ENCODE data around the gene FAM13A. TPM values are rescaled to one million over a fixed set of nuclear protein-coding genes. Genes with fewer than 3 reads are reported as not detected.

FAM13A gene
- total RNA-seq, 4 donors from 2014 or later, result 61.8 to 217 (median 152) TPM

DNA sequence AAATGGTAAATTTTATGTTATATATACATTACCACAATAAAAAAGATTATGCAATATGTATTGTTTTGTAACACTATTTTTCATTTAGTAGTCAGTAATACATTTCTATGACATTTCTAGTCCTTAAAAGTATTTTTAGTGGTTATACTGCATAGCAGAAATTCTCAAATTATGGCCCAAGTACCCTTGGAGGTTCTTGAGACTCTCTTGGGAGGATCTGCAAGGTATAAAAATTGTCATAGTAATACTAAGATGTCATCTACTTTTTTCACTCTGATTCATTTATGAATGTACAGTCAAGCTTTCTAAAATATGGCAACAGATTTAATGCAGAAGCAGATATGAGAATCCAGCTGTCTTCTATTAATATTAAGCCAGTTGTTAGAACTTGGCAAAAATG lies 220.8 kb downstream of the FAM13A start:
- TF ChIP-seq, protein P1, sequence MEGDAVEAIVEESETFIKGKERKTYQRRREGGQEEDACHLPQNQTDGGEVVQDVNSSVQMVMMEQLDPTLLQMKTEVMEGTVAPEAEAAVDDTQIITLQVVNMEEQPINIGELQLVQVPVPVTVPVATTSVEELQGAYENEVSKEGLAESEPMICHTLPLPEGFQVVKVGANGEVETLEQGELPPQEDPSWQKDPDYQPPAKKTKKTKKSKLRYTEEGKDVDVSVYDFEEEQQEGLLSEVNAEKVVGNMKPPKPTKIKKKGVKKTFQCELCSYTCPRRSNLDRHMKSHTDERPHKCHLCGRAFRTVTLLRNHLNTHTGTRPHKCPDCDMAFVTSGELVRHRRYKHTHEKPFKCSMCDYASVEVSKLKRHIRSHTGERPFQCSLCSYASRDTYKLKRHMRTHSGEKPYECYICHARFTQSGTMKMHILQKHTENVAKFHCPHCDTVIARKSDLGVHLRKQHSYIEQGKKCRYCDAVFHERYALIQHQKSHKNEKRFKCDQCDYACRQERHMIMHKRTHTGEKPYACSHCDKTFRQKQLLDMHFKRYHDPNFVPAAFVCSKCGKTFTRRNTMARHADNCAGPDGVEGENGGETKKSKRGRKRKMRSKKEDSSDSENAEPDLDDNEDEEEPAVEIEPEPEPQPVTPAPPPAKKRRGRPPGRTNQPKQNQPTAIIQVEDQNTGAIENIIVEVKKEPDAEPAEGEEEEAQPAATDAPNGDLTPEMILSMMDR (IDR thresholded peaks at IDR 0.05; ENCODE audit: low read depth), result no peak

GRCh38 chr4:88831031-88831430 lies 226.0 kb downstream of the FAM13A start:
- TF ChIP-seq, protein P1 (IDR thresholded peaks at IDR 0.05; ENCODE audit: low read depth), result no peak

GRCh38 chr4:88830598-88830997 lies 226.4 kb downstream of the FAM13A start:
- TF ChIP-seq, protein P1 (IDR thresholded peaks at IDR 0.05; ENCODE audit: low read depth), result no peak

- TF ChIP-seq, protein P1 (IDR thresholded peaks at IDR 0.05; ENCODE audit: low read depth), result no peak
Measured at GRCh38 chr4:88828842-88829571, 228.0 kb downstream of the FAM13A start.

DNA sequence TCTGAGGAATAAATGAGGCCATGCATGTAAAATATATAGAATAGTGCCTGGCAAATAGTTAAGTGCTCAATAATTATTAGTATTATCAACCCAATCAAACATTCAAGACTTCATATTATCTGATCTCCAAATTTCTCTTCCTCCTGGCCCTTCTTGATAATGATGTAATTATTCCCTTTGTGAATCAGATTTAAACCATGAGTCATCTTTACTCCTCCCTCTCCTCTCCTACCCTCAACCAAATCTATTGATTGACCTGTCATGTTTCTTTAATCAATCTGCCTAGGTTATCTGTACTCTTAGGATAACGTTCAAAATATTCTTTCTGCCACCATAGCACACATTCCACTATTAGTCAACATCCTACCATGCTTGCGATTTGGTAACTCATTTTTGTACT lies 229.5 kb downstream of the FAM13A start:
- TF ChIP-seq, protein P1 (IDR thresholded peaks at IDR 0.05; ENCODE audit: low read depth), result no peak

DNA sequence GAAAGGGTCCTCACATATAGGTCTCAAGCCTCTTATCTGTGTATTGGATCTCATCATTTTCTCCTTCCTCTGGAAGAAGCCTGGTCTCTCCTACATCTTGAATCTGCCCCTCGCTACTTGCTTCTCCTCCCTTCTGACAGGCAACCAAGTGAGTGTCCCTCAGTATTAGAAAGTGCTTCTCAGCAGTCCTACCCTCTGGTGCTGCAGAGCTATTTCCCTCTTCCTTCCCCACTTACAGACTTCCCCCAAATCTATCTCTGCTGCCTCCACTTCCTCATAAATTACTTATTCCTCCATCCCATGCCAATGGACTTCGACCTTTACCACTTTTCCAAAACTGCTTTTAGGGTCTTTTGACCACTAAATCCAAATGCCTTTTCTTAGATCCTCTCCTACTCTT lies 230.2 kb downstream of the FAM13A start:
- TF ChIP-seq, protein P1 (IDR thresholded peaks at IDR 0.05; ENCODE audit: low read depth), result no peak

- TF ChIP-seq, protein P1 (IDR thresholded peaks at IDR 0.05; ENCODE audit: low read depth), result no peak
Measured at GRCh38 chr4:88825931-88826330, 231.1 kb downstream of the FAM13A start.

Measured in subcutaneous adipose tissue (tissue), 4 donors.